ENCODE results near the gene RERE.

RERE gene

GRCh38 chr1:8669606-8670335 lies 147.7 kb downstream of the RERE start:
- intact Hi-C loops (cut with micrococcal nuclease) = loop anchor here (5.0 kb wide), 2 partner anchors 58 to 92 kb away; no protein-coding TSS in a partner anchor
- peaks cover 15% of the 10 kb centered on the region for H3K4me1 Mint-ChIP-seq (ENCODE audit: low read depth)
- no peaks in the 10 kb centered on the region for H3K9me3 Mint-ChIP-seq
- no peak overlapping the region for H3K4me3 Mint-ChIP-seq
- H3K36me3 Mint-ChIP-seq (ENCODE audit: low read depth) = no peaks in the 10 kb centered on the region
- no peak overlapping the region for H3K27ac Mint-ChIP-seq
- H3K27me3 Mint-ChIP-seq = no peaks in the 10 kb centered on the region

GRCh38 chr1:8667869-8668594 lies 149.4 kb downstream of the RERE start:
- intact Hi-C loops (cut with micrococcal nuclease) = loop anchor here (5.0 kb wide), 1 partner anchor 91 kb away; no protein-coding TSS in a partner anchor
- no peak overlapping the region for H3K4me3 Mint-ChIP-seq
- peaks cover 11% of the 10 kb centered on the region for H3K4me1 Mint-ChIP-seq (ENCODE audit: low read depth)
- no peaks in the 10 kb centered on the region for H3K36me3 Mint-ChIP-seq (ENCODE audit: low read depth)
- H3K27ac Mint-ChIP-seq = no peak overlapping the region
- H3K9me3 Mint-ChIP-seq = no peaks in the 10 kb centered on the region
- no peaks in the 10 kb centered on the region for H3K27me3 Mint-ChIP-seq

- H3K27ac Mint-ChIP-seq = no peak overlapping the region
- no peak overlapping the region for H3K4me3 Mint-ChIP-seq
- intact Hi-C loops (cut with micrococcal nuclease) = loop anchor here (5.0 kb wide), 1 partner anchor 89 kb away; no protein-coding TSS in a partner anchor
- no peaks in the 10 kb centered on the region for H3K36me3 Mint-ChIP-seq (ENCODE audit: low read depth)
- peaks cover 18% of the 10 kb centered on the region for H3K4me1 Mint-ChIP-seq (ENCODE audit: low read depth)
- no peaks in the 10 kb centered on the region for H3K27me3 Mint-ChIP-seq
- H3K9me3 Mint-ChIP-seq = no peaks in the 10 kb centered on the region
Observed at GRCh38 chr1:8666389-8667167, 150.9 kb downstream of the RERE start.

DNA sequence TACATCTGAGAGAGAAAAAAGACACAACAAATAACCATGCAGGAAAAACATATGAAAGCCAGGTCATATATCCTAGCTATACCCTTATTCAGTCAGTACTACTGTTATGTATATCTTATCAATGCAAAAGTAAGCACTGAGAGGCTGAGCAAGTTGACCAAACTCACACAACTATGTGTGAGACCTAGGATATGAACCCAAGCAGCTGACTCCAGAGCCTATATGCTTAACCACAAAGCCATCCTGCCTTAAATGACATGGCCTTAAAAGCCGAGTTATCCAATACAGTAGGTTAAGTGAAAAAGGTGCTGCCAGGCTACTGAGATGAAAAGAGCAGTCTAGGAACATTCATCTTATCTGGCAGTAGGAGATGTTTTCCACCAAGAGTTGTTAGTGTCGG lies 151.6 kb downstream of the RERE start:
- Mint-ChIP-seq H3K9me3 (no peaks in the 10 kb centered on the region), H3K27me3 (no peaks in the 10 kb centered on the region), H3K27ac (no peak overlapping the region), H3K4me1 (ENCODE audit: low read depth) (peaks cover 13% of the 10 kb centered on the region), H3K36me3 (ENCODE audit: low read depth) (no peaks in the 10 kb centered on the region), H3K4me3 (no peak overlapping the region)
- intact Hi-C loops (cut with micrococcal nuclease) = loop anchor here (5.0 kb wide), 1 partner anchor 89 kb away; no protein-coding TSS in a partner anchor

- Mint-ChIP-seq H3K27me3 (no peaks in the 10 kb centered on the region), H3K4me1 (ENCODE audit: low read depth) (peaks cover 6% of the 10 kb centered on the region), H3K9me3 (no peaks in the 10 kb centered on the region), H3K27ac (no peak overlapping the region), H3K36me3 (ENCODE audit: low read depth) (no peaks in the 10 kb centered on the region), H3K4me3 (no peak overlapping the region)
- intact Hi-C loops (cut with micrococcal nuclease) = loop anchor here (5.0 kb wide), 1 partner anchor 88 kb away; no protein-coding TSS in a partner anchor
Observed at GRCh38 chr1:8664887-8665286, 152.6 kb downstream of the RERE start.

DNA sequence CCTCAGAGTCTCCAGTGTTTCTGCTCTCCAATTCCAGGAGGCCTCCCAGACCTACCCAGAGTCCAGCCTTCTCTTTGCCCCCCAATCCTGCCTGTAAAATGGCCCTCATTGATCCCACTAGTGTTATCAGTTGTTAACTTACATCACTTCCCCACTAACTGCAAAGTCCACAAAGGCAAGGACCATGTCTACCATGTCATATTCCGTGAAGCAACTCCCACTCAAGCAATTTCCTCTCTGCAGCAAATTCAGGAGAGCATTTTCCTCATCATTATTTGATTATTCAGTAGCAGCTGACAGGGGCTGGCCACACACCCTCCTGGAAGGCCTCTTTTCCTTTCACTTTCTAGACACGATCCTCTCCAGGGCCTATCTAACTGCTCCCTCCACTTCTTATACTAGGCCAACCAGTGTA lies 153.5 kb downstream of the RERE start:
- no peaks in the 10 kb centered on the region for H3K9me3 Mint-ChIP-seq
- H3K4me3 Mint-ChIP-seq = no peak overlapping the region
- H3K27me3 Mint-ChIP-seq = no peaks in the 10 kb centered on the region
- intact Hi-C loops (cut with micrococcal nuclease) = no loop called here
- H3K27ac Mint-ChIP-seq = no peak overlapping the region
- peaks cover 6% of the 10 kb centered on the region for H3K4me1 Mint-ChIP-seq (ENCODE audit: low read depth)
- no peaks in the 10 kb centered on the region for H3K36me3 Mint-ChIP-seq (ENCODE audit: low read depth)

- H3K4me1 Mint-ChIP-seq (ENCODE audit: low read depth) = peaks cover 6% of the 10 kb centered on the region
- H3K4me3 Mint-ChIP-seq = no peak overlapping the region
- no peaks in the 10 kb centered on the region for H3K27me3 Mint-ChIP-seq
- no peaks in the 10 kb centered on the region for H3K9me3 Mint-ChIP-seq
- intact Hi-C loops (cut with micrococcal nuclease) = no loop called here
- no peaks in the 10 kb centered on the region for H3K36me3 Mint-ChIP-seq (ENCODE audit: low read depth)
- no peak overlapping the region for H3K27ac Mint-ChIP-seq
Observed at GRCh38 chr1:8663090-8663802, 154.2 kb downstream of the RERE start.

- no peak overlapping the region for H3K4me3 Mint-ChIP-seq
- intact Hi-C loops (cut with micrococcal nuclease) = no loop called here
- H3K27me3 Mint-ChIP-seq = no peaks in the 10 kb centered on the region
- H3K36me3 Mint-ChIP-seq (ENCODE audit: low read depth) = no peaks in the 10 kb centered on the region
- H3K4me1 Mint-ChIP-seq (ENCODE audit: low read depth) = peaks cover 6% of the 10 kb centered on the region
- no peaks in the 10 kb centered on the region for H3K9me3 Mint-ChIP-seq
- H3K27ac Mint-ChIP-seq = no peak overlapping the region
Observed at GRCh38 chr1:8662380-8663072, 154.9 kb downstream of the RERE start.

DNA sequence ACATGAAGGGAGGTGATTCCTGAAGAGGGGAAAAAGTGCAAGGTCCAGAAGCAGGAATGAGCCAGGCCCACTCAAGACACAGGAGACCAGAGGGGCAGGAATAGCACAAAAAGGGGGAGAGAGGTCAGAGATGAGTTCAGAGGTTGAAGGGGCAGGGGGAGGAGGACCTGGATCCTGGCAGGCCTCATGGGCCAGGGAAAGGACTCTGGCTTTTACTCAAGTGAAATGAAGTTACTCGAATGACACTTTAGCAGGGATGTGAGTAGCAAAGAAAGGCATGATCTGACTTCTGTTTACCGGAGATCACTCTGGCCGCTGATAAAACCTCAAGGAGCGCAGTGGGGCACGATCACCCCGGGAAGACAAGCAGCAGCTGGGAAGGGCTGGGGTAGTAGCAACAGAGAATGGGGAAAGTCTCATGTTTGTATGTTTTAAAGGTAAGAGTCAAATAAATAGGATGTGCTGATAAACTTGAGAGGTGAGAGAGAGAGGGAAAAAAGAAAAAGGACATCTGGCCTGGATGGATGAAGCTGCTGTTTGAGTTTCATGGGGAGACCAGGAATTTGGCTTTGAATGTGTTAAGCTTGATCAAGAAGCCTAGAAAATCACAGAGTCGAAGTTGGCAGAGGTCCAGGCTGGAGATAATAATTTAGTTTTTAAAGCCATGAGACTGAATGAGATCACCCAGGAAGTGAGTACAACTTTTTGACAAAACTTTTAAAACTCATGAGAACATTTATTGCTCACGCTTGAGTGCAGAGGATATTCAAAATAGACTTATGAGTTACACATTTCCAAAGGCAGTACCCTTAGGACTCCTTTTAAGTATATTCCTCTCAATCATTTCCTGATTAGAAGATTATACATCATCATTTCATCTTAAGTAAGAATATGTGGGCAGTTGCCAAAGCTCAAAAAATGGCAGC lies 156.0 kb downstream of the RERE start:
- no peak overlapping the region for H3K27ac Mint-ChIP-seq
- intact Hi-C loops (cut with micrococcal nuclease) = no loop called here
- no peaks in the 10 kb centered on the region for H3K36me3 Mint-ChIP-seq (ENCODE audit: low read depth)
- H3K4me3 Mint-ChIP-seq = no peak overlapping the region
- H3K27me3 Mint-ChIP-seq = no peaks in the 10 kb centered on the region
- peaks cover 6% of the 10 kb centered on the region for H3K4me1 Mint-ChIP-seq (ENCODE audit: low read depth)
- no peaks in the 10 kb centered on the region for H3K9me3 Mint-ChIP-seq

- intact Hi-C loops (cut with micrococcal nuclease) = no loop called here
- H3K4me3 Mint-ChIP-seq = no peak overlapping the region
- peaks cover 6% of the 10 kb centered on the region for H3K4me1 Mint-ChIP-seq (ENCODE audit: low read depth)
Observed at GRCh38 chr1:8660411-8660828, 157.0 kb downstream of the RERE start.

GRCh38 chr1:8659593-8659992 lies 157.8 kb downstream of the RERE start:
- no peaks in the 10 kb centered on the region for H3K27me3 Mint-ChIP-seq
- H3K36me3 Mint-ChIP-seq (ENCODE audit: low read depth) = peaks cover 18% of the 10 kb centered on the region
- intact Hi-C loops (cut with micrococcal nuclease) = no loop called here
- no peak overlapping the region for H3K27ac Mint-ChIP-seq
- H3K9me3 Mint-ChIP-seq = no peaks in the 10 kb centered on the region
- H3K4me3 Mint-ChIP-seq = no peak overlapping the region
- peaks cover 6% of the 10 kb centered on the region for H3K4me1 Mint-ChIP-seq (ENCODE audit: low read depth)

More at GRCh38 chr1:8660411-8660828, 157.0 kb downstream of the RERE start:
- Mint-ChIP-seq H3K36me3 (ENCODE audit: low read depth) (peaks cover 10% of the 10 kb centered on the region), H3K27me3 (no peaks in the 10 kb centered on the region), H3K9me3 (no peaks in the 10 kb centered on the region), H3K27ac (no peak overlapping the region)

DNA sequence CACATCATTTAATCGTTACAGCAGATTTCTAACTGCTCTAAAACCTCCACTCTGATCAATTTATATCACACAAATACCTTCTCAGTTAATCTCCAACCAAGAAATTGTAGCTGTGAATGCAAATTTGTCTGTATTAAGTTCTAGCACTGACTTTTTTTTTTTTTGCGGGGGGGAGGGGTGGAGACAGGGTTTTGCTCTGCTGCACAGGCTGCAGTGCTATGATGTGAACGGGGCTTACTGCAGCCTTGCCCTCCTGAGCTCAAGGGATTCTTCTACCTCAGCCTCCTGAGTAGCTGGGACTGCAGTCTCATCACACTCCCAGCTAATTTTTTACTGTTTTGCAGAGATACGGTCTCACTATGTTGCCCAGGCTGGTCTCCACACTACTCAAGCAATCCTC lies 163.6 kb downstream of the RERE start:
- Mint-ChIP-seq H3K27ac (no peak overlapping the region), H3K4me1 (ENCODE audit: low read depth) (peaks cover 8% of the 10 kb centered on the region), H3K36me3 (ENCODE audit: low read depth) (peaks cover 38% of the 10 kb centered on the region), H3K4me3 (no peak overlapping the region), H3K9me3 (no peaks in the 10 kb centered on the region), H3K27me3 (no peaks in the 10 kb centered on the region)
- intact Hi-C loops (cut with micrococcal nuclease) = no loop called here
